OCI-LY1 (cell line): ENCODE results near the gene OR6S1.
"Not testable (repeated sequence)": the region's sequence is repeated elsewhere in the genome, so short reads cannot be mapped to it uniquely, and the experiment has no call there.

Experiments
- H2AFZ ChIP-seq: fragments of 200-600 bp; sonication (generic), shearing (Covaris generic); 2 replicates; pipeline ENCODE4 v1.6.0; 2014; ENCODE audit warnings: antibody characterized with exemption, mild to moderate bottlenecking, low read length
- H3F3A ChIP-seq: fragments of 200-600 bp; sonication (generic), shearing (Covaris generic); 2 replicates; pipeline ENCODE4 v1.6.0; 2014; ENCODE audit warnings: mild to moderate bottlenecking, antibody characterized with exemption, low read length, moderate library complexity; ENCODE audit not compliant: insufficient read depth
- H3K27ac ChIP-seq: fragments of 200-600 bp; sonication (generic); 2 replicates; pipeline ENCODE4 v1.5.1; 2014; ENCODE audit warnings: low read length, mixed run types, mild to moderate bottlenecking, low read depth; ENCODE audit not compliant: poor library complexity, severe bottlenecking
- H3K27me3 ChIP-seq: fragments of 200-600 bp; sonication (generic); 2 replicates; pipeline ENCODE4 v1.6.0; 2014; ENCODE audit warnings: antibody characterized with exemption, mild to moderate bottlenecking, low read length, moderate library complexity; ENCODE audit not compliant: insufficient read depth
- H3K36me3 ChIP-seq: fragments of 200-600 bp; sonication (generic); 2 replicates; pipeline ENCODE4 v1.6.1; 2014; ENCODE audit warnings: mild to moderate bottlenecking, antibody characterized with exemption, low read length, moderate library complexity, mixed read lengths; ENCODE audit not compliant: insufficient read depth
- H3K4me1 ChIP-seq: fragments of 200-600 bp; sonication (generic); 2 replicates; pipeline ENCODE4 v1.5.1; 2014; ENCODE audit warnings: mild to moderate bottlenecking, low read length, moderate library complexity; ENCODE audit not compliant: insufficient read depth, severe bottlenecking
- H3K4me2 ChIP-seq: fragments of 200-600 bp; sonication (generic), shearing (Covaris generic); 2 replicates; pipeline ENCODE4 v1.6.1; 2014; ENCODE audit warnings: low read length
- H3K4me3 ChIP-seq: fragments of 200-600 bp; sonication (generic); 2 replicates; pipeline ENCODE4 v1.5.1; 2014; ENCODE audit warnings: low read length, low read depth, mild to moderate bottlenecking, mixed read lengths; ENCODE audit not compliant: poor library complexity, severe bottlenecking
- H3K79me2 ChIP-seq: fragments of 200-600 bp; shearing (Covaris generic); 2 replicates; pipeline ENCODE4 v1.6.1; 2016; ENCODE audit warnings: mixed run types, low read length, mixed read lengths; ENCODE audit not compliant: insufficient read depth
- H3K9ac ChIP-seq: fragments of 200-600 bp; sonication (generic), shearing (Covaris generic); 2 replicates; pipeline ENCODE4 v1.6.1; 2014; ENCODE audit warnings: mild to moderate bottlenecking, low read length, mixed read lengths
- H3K9me2 ChIP-seq: fragments of 200-600 bp; sonication (generic), shearing (Covaris generic); 2 replicates; pipeline ENCODE4 v1.6.1; 2014; ENCODE audit warnings: low read depth, mild to moderate bottlenecking, low read length, mixed read lengths
- H3K9me3 ChIP-seq: fragments of 200-600 bp; shearing (Covaris generic); 2 replicates; pipeline ENCODE4 v1.6.1; 2014; ENCODE audit warnings: low read length, mixed read lengths
- H4K20me1 ChIP-seq: fragments of 200-600 bp; sonication (generic), shearing (Covaris generic); 2 replicates; pipeline ENCODE4 v1.6.0; 2016; ENCODE audit warnings: mild to moderate bottlenecking, low read length; ENCODE audit not compliant: insufficient read depth
- EZH2 ChIP-seq: fragments of 200-600 bp; sonication (generic), shearing (Covaris generic); IDR thresholded peaks from 2 replicates; pipeline ENCODE4 v1.8.0; 2017; ENCODE audit warnings: borderline replicate concordance, mixed run types, mild to moderate bottlenecking, antibody characterized with exemption, low read length, moderate library complexity, mixed read lengths
- TF ChIP-seq, protein P1 (sequence below): fragments of 200-600 bp; sonication (generic), shearing (Covaris generic); IDR thresholded peaks from 2 replicates; pipeline ENCODE4 v1.5.1; 2017; ENCODE audit warnings: mild to moderate bottlenecking, antibody characterized with exemption, low read length, moderate library complexity, mixed read lengths

Gene OR6S1

DNA sequence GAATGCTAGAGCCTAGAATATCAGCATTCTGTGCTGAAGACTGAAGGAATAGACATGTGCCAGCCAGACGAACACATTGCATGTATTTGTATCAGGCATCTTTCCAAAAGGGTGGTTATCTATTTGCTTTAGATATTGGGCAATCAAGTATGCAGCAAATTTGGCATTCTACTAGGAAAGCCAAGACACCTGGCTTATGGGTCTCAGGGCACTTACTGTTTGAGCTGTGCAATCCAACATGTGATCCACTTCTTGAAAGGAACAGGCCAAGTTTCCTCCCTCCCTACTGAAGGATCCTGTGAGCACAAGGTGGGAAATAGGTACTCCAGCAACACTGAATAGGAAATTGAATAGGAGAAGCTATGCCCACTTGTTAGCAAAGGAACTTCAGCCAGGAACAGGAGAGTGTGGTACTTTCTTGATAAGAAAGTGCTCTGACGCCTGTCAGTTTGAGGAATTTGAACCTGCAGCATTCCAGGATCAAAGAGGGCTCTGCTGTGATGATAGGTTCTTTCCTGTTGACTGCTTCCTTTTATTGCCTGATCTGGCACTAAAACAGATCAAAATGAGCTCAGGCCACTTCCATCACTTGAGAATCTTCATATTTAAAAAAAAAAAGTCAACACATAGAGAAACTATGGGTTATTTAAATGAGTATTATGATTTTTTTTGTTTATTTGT lies 20.6 kb downstream of the OR6S1 start:
- Histone ChIP-seq H3K79me2 (no peaks in the 10 kb centered on the region), H4K20me1 (no peaks in the 10 kb centered on the region), H3K4me3 (no peak overlapping the region), H3K9me2 (no peaks in the 10 kb centered on the region), H3K27me3 (peaks cover under 1% of the 10 kb centered on the region; the same call in 1 of the 2 replicates), H3K9me3 (no peaks in the 10 kb centered on the region), H3F3A (no peaks in the 10 kb centered on the region), H2AFZ (no peak overlapping the region), H3K27ac (no peak overlapping the region), H3K36me3 (no peaks in the 10 kb centered on the region), H3K4me2 (no peak overlapping the region), H3K4me1 (peaks cover 36% of the 10 kb centered on the region), H3K9ac (no peak overlapping the region)
- TF ChIP-seq EZH2: no peak
- TF ChIP-seq, protein P1, sequence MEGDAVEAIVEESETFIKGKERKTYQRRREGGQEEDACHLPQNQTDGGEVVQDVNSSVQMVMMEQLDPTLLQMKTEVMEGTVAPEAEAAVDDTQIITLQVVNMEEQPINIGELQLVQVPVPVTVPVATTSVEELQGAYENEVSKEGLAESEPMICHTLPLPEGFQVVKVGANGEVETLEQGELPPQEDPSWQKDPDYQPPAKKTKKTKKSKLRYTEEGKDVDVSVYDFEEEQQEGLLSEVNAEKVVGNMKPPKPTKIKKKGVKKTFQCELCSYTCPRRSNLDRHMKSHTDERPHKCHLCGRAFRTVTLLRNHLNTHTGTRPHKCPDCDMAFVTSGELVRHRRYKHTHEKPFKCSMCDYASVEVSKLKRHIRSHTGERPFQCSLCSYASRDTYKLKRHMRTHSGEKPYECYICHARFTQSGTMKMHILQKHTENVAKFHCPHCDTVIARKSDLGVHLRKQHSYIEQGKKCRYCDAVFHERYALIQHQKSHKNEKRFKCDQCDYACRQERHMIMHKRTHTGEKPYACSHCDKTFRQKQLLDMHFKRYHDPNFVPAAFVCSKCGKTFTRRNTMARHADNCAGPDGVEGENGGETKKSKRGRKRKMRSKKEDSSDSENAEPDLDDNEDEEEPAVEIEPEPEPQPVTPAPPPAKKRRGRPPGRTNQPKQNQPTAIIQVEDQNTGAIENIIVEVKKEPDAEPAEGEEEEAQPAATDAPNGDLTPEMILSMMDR: no peak

DNA sequence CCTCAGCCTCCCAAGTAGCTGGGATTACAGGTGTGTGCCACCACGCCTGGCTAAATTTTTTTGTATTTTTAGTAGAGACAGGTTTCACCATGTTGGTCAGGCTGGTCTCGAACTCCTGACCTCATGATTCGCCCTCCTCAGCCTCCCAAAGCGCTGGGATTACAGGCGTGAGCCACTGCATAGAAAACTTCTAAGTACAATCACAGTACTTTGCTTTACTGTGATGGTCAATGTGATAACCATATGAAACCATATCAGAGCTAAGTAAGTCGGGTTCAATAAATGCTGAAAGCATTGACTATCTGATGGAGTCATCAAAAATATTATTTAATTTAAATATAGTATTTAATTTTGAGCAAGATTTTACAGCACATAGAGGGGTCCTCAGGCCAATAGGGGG lies 21.8 kb downstream of the OR6S1 start:
- not testable (repeated sequence) for H3F3A ChIP-seq, H4K20me1 ChIP-seq, H2AFZ ChIP-seq, H3K4me2 ChIP-seq, H3K9ac ChIP-seq, H3K27me3 ChIP-seq, H3K4me3 ChIP-seq, H3K79me2 ChIP-seq, H3K9me3 ChIP-seq, H3K36me3 ChIP-seq, H3K9me2 ChIP-seq, H3K27ac ChIP-seq
- peaks cover 30% of the 10 kb centered on the region for H3K4me1 ChIP-seq

DNA sequence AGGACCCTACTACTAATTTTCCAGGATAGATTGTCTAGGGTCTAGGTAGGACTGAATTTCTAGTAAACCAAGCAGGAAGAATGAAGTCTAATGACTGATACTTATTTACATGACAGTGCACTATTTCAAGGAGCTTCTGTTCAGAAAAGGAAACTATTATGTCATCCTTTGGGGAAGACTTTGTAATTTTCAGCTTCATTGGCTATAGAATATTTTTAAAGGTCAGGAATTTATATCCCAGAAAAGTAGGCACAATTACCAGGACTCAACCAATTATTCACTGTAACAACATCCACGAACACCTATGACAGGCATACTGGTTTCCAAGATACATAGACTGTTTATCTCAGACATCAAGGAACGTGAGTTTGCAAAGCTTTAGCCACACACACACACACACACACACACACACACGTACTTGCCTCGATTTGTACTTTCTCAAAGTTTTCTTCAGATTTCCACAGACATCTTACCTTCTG lies 23.2 kb downstream of the OR6S1 start:
- Histone ChIP-seq H3K4me1 (peaks cover 25% of the 10 kb centered on the region), H3K79me2 (no peaks in the 10 kb centered on the region), H3K9ac (no peak overlapping the region), H2AFZ (no peak overlapping the region), H3K4me2 (no peak overlapping the region), H3K4me3 (no peak overlapping the region), H4K20me1 (no peaks in the 10 kb centered on the region), H3K36me3 (no peaks in the 10 kb centered on the region), H3K9me3 (no peaks in the 10 kb centered on the region), H3K9me2 (no peaks in the 10 kb centered on the region), H3F3A (no peaks in the 10 kb centered on the region), H3K27me3 (no peaks in the 10 kb centered on the region; the same call in 1 of the 2 replicates), H3K27ac (no peak overlapping the region)
- TF ChIP-seq, protein P1: no peak
